Stimulated activated CD4-positive, alpha-beta T cell treated with anti-CD3 and anti-CD28 coated beads, Interleukin-2, amount 100 ng/mL, for 48 hours (primary cell): ENCODE results near the gene SLC25A12.
"Not testable (repeated sequence)": the region's sequence is repeated elsewhere in the genome, so short reads cannot be mapped to it uniquely, and the experiment has no call there.

Source experiments
- DNase-seq, 2 donors: peaks; one replicate each; pipeline ENCODE4 v3.0.0-alpha.2; 2020

The SLC25A12 gene

GRCh38 chr2:171822525-171823322 lies 71.3 kb downstream of the SLC25A12 start:
- no peak for DNase-seq

- no peak for DNase-seq
Measured at GRCh38 chr2:171819453-171819852, 74.6 kb downstream of the SLC25A12 start.

GRCh38 chr2:171814883-171815282 lies 79.2 kb downstream of the SLC25A12 start:
- DNase-seq: no peak

- DNase-seq: no peak
Measured at GRCh38 chr2:171814174-171814573, 79.9 kb downstream of the SLC25A12 start.

GRCh38 chr2:171813729-171814128 lies 80.3 kb downstream of the SLC25A12 start:
- no peak for DNase-seq

GRCh38 chr2:171813126-171813525 lies 80.9 kb downstream of the SLC25A12 start:
- no peak for DNase-seq

- DNase-seq: no peak
Measured at GRCh38 chr2:171811245-171811628, 82.8 kb downstream of the SLC25A12 start.

GRCh38 chr2:171810422-171811244 lies 83.4 kb downstream of the SLC25A12 start:
- DNase-seq: no peak

GRCh38 chr2:171808885-171809284 lies 85.2 kb downstream of the SLC25A12 start:
- DNase-seq: not testable (repeated sequence)

- no peak for DNase-seq
Measured at GRCh38 chr2:171807831-171808393, 86.1 kb downstream of the SLC25A12 start.

- DNase-seq: no peak
Measured at GRCh38 chr2:171807119-171807518, 86.9 kb downstream of the SLC25A12 start.

GRCh38 chr2:171804456-171804855 lies 89.6 kb downstream of the SLC25A12 start:
- DNase-seq: no peak

- no peak for DNase-seq
Measured at GRCh38 chr2:171803757-171804156, 90.3 kb downstream of the SLC25A12 start.

- no peak for DNase-seq
Measured at GRCh38 chr2:171800639-171801038, 93.4 kb downstream of the SLC25A12 start.

- DNase-seq: no peak
Measured at GRCh38 chr2:171798156-171798820, 95.8 kb downstream of the SLC25A12 start.

- DNase-seq: no peak
Measured at GRCh38 chr2:171794918-171795317, 99.1 kb downstream of the SLC25A12 start.

- DNase-seq: no peak
Measured at GRCh38 chr2:171793691-171794678, 100.1 kb downstream of the SLC25A12 start.

- no peak for DNase-seq
Measured at GRCh38 chr2:171792886-171793580, 101.0 kb downstream of the SLC25A12 start.

GRCh38 chr2:171792157-171792556 lies 101.9 kb downstream of the SLC25A12 start:
- DNase-seq: no peak

- no peak for DNase-seq
Measured at GRCh38 chr2:171791361-171791760, 102.7 kb downstream of the SLC25A12 start.

- no peak for DNase-seq
Measured at GRCh38 chr2:171789956-171790355, 104.1 kb downstream of the SLC25A12 start.
